ENCODE results near the gene CDKN1C.

The CDKN1C gene

DNA sequence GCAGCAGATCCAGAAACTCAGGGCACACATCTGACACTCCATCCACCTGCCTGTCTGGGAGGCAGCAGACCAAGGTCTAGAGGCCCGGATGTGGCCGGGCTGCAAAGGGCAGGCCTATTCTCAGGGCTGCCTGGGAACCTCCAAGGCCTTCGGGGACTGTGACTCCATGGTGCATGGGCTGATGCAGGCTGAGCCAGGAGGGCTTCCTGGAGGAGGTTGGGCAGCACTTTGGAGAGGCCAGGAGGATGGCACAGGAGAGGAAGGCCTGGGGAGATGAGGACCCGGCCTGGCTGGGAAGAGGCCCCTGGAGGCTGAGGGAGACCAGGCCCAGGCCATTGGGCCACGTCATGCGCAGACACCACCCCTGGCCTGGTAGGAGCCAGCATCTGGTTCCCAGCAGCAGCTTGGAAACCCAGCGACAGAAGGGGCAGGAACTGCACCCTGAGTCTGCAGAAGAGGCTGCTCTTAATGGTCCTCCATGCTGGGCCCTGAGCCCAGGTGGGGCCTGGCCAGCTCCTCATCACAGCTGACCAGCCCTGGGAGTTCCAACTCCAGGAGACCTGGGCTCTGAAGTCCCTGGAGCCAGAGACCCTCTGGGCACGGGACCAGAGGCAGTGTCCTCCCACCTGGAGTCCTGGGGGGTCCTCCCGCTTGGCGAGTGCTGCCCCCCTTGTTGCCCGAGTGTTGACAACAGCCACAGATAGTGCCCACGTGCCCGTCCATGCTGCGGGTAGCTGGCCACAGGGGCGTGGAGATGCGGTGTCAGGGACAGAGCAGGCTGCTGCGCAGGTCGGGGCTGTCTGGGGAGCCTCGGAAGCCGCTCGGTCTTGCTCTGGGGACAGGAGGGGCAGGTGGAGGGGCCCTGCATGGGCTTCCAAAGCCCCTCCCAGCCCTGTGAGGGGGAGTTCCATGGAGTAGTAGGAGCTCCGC, 38.1 kb upstream of the CDKN1C start:
- H3K4me3 ChIP-seq (ENCODE audit: low read depth, low read length): no peak overlapping the region
- DNase-seq (ENCODE audit: low read depth, low spot score): no peak
- TF ChIP-seq, protein P1, sequence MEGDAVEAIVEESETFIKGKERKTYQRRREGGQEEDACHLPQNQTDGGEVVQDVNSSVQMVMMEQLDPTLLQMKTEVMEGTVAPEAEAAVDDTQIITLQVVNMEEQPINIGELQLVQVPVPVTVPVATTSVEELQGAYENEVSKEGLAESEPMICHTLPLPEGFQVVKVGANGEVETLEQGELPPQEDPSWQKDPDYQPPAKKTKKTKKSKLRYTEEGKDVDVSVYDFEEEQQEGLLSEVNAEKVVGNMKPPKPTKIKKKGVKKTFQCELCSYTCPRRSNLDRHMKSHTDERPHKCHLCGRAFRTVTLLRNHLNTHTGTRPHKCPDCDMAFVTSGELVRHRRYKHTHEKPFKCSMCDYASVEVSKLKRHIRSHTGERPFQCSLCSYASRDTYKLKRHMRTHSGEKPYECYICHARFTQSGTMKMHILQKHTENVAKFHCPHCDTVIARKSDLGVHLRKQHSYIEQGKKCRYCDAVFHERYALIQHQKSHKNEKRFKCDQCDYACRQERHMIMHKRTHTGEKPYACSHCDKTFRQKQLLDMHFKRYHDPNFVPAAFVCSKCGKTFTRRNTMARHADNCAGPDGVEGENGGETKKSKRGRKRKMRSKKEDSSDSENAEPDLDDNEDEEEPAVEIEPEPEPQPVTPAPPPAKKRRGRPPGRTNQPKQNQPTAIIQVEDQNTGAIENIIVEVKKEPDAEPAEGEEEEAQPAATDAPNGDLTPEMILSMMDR (IDR thresholded peaks at IDR 0.05; ENCODE audit: low read depth, low read length): no peak
- in situ Hi-C loops (cut with HindIII; ENCODE audit: low sequenced_read_pairs): no loop called here

DNA sequence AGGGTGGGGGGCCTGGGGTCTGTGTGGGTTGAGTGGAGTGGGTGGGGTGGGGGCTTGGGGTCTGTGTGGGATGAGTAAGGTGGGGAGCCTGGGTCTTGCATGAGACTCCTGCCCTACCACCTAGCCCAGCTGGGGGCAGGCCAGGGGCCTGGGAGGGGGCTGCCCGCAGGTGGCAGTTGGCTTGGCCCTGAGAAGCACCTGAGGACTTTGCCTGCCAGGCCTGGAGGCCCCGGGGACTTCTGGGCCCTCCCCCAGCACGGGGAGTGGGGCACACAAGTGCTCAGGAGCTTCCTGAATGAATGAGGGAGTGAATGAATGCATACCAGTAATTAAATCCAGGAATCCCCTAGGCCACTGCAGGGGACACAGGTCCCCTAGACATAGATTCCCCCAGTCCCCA, 37.1 kb upstream of the CDKN1C start:
- TF ChIP-seq, protein P1 (IDR thresholded peaks at IDR 0.05; ENCODE audit: low read depth, low read length): no peak
- H3K4me3 ChIP-seq (ENCODE audit: low read depth, low read length): no peak overlapping the region
- in situ Hi-C loops (cut with HindIII; ENCODE audit: low sequenced_read_pairs): no loop called here
- no peak for DNase-seq (ENCODE audit: low read depth, low spot score)

DNA sequence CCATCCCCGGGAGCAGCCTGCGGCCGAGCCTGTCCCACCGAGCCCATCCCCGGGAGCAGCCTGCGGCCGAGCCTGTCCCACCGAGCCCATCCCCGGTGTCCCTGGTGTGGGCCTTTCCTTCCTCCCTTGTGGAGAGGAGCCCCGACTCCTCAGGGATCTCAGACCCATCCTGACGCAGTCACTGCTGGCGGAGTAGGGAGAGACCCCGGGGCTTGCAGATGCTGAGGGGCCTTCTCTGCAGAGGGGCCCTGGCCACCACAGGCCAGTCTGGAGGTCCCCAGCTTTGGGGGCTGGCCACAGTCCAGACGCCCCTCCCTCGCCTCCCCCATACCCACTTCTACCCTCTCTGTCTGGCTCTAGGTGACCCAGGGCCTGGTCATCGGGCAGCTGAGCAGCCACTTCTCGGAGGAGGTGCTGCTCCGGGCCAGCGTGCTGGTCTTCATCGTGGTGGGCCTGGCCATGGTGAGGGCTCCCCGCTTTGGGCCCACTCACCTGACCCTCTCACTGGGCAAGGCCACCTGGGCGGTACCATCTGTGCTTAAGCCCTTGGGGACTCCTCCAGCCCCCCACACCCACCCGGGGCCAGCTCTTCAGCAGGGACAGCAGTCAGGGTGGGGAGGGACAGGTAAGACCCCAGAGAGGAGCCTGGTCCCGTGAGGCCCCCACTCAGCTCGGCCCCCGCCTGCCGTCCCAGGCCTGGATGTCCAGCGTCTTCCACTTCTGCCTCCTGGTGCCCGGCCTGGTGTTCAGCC, 36.3 kb upstream of the CDKN1C start:
- no peak overlapping the region for H3K4me3 ChIP-seq (ENCODE audit: low read depth, low read length)
- DNase-seq (ENCODE audit: low read depth, low spot score): no peak
- TF ChIP-seq, protein P1 (IDR thresholded peaks at IDR 0.05; ENCODE audit: low read depth, low read length): no peak
- in situ Hi-C loops (cut with HindIII; ENCODE audit: low sequenced_read_pairs): no loop called here

DNA sequence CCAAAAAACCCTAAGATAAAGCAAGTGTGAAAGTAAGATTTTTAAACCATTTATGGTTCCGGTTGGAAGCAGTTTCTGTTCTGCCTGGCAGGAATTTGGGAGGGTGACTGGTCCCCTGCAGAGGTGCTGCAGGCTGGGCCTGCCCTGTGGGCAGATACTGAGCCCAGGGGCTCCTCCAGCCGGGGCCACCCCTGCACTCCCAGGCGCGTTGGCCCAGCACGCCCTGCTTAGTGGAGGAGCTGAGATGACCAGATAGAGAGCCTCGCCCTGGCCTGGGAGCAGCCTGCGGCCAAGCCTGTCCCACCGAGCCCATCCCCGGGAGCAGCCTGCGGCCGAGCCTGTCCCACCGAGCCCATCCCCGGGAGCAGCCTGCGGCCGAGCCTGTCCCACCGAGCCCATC, 35.7 kb upstream of the CDKN1C start:
- no peak overlapping the region for H3K4me3 ChIP-seq (ENCODE audit: low read depth, low read length)
- no peak for DNase-seq (ENCODE audit: low read depth, low spot score)
- TF ChIP-seq, protein P1 (IDR thresholded peaks at IDR 0.05; ENCODE audit: low read depth, low read length): no peak
- in situ Hi-C loops (cut with HindIII; ENCODE audit: low sequenced_read_pairs): no loop called here

DNA sequence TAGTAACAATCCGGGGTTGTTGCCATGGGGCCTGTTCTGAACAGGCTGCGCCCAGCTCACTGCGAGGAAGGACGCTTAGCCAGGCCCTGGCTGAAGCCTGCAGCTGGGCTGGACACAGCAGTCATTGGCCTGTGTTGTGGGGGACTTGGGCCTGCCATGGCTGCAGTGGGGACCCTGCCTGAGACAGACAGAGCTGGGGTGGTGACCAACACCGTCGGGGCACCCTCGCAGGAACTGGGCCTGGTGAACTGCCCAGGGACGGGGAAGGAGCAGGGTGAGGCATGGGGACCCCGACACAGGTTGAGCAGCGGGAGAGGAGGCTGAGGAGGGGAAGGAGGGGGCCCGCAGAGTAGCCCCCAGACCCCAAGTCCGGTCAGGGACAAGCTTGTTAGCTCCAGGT, 34.8 kb upstream of the CDKN1C start:
- TF ChIP-seq, protein P1 (IDR thresholded peaks at IDR 0.05; ENCODE audit: low read depth, low read length): no peak
- DNase-seq (ENCODE audit: low read depth, low spot score): no peak
- in situ Hi-C loops (cut with HindIII; ENCODE audit: low sequenced_read_pairs): no loop called here
- H3K4me3 ChIP-seq (ENCODE audit: low read depth, low read length): no peak overlapping the region

DNA sequence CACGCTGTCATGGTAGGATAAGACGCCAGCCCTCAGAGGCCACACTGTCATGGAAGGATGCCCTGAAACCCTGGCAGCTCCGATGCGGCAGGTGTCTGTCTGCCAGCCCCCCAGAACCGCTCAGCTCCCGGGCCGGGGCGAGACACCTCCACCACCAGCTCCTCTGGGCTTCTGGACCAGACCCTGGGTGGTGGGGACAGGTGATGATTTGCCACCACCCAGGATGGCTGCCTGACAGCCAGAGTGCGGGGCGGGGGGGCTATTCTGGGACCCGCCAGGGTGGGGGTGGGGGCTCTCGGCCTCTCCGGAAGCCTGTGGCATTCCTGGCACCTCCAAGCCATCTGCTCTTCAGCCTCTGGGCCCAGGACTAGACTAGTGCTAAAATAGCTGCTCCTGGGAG, 34.3 kb upstream of the CDKN1C start:
- no peak overlapping the region for H3K4me3 ChIP-seq (ENCODE audit: low read depth, low read length)
- TF ChIP-seq, protein P1 (IDR thresholded peaks at IDR 0.05; ENCODE audit: low read depth, low read length): no peak
- no peak for DNase-seq (ENCODE audit: low read depth, low spot score)
- in situ Hi-C loops (cut with HindIII; ENCODE audit: low sequenced_read_pairs): no loop called here
